ENCODE measurements around the gene ORC4. TPM values are rescaled to one million over a fixed set of nuclear protein-coding genes. Genes with fewer than 3 reads are reported as not detected.

ORC4 gene
- total and polyA plus RNA-seq, 2 donors (not counting 3 experiments of a cell fraction or from before 2014, with no cell fraction given): 25.2 to 27.0 TPM

GRCh38 chr2:147886136-147886535 is 134.4 kb downstream of the ORC4 start:
- H3K36me3 ChIP-seq (ENCODE audit: control insufficient read depth in 2 of 2, extremely low read depth in 1 of 2, insufficient read depth in 2 of 2, low read length in 2 of 2): no peaks in the 10 kb centered on the region
- no peaks in the 10 kb centered on the region for H3K27me3 ChIP-seq (ENCODE audit: control insufficient read depth in 2 of 2, insufficient read depth in 2 of 2, low read length in 2 of 2)
- no TSS peak for BruUV-seq (replicated peaks)
- no peaks in the 10 kb centered on the region for H4K20me1 ChIP-seq (replicated peaks; ENCODE audit: control insufficient read depth, extremely low read depth, insufficient read depth, low read length)
- intact Hi-C loops (cut with micrococcal nuclease) (no loop called here), dilution Hi-C loops (cut with MboI; ENCODE audit: extremely low pct_ligation_motif_present, low sequenced_read_pairs) (no loop called here)
- FAIRE-seq: no peak
- no peak overlapping the region for H3K4me2 ChIP-seq (ENCODE audit: insufficient read depth, low read length)
- DNase-seq (ENCODE audit: low read depth, low spot score): no peak
- POLR2A ChIA-PET: no interaction called here
- no peak overlapping the region for H3K9ac ChIP-seq (replicated peaks; ENCODE audit: extremely low read depth, insufficient read depth, low read length)
- peaks cover 3% of the 10 kb centered on the region for H3K79me2 ChIP-seq (ENCODE audit: control insufficient read depth, insufficient read depth, low read length)
- no peak overlapping the region for H3K27ac ChIP-seq (ENCODE audit: insufficient read depth, low read depth, low read length)
- no peaks in the 10 kb centered on the region for H3K9me1 ChIP-seq (replicated peaks; ENCODE audit: control insufficient read depth, extremely low read depth, insufficient read depth, low read length)
- H3K4me3 ChIP-seq (replicated peaks in 1 of 3; ENCODE audit: insufficient read depth in 1 of 3, low read depth in 1 of 3, low read length in 3 of 3): no peak overlapping the region
- CTCF ChIA-PET: interaction anchor here (1.0 kb wide), 1 partner anchor 40 kb away, joined by 3 read pairs; no protein-coding TSS in a partner anchor
- H2AFZ ChIP-seq (ENCODE audit: low read depth, low read length): no peak overlapping the region
- no peaks in the 10 kb centered on the region for H3K4me1 ChIP-seq (ENCODE audit: control insufficient read depth, extremely low read depth, insufficient read depth, low read length)
- no peak for TF ChIP-seq EZH2 (IDR thresholded peaks at IDR 0.05; ENCODE audit: borderline replicate concordance, low read depth, low read length, severe bottlenecking)
- TF ChIP-seq GATA2 (IDR thresholded peaks at IDR 0.05; ENCODE audit: insufficient read depth, insufficient read length, low read depth, low read length): no peak
- no peak for TF ChIP-seq JUN (IDR thresholded peaks at IDR 0.05; ENCODE audit: borderline replicate concordance, insufficient read depth, insufficient read length, low read depth)
- TF ChIP-seq FOS (IDR thresholded peaks at IDR 0.05; ENCODE audit: borderline replicate concordance, insufficient read depth, low read length): no peak
- TF ChIP-seq MYC (IDR thresholded peaks at IDR 0.05; ENCODE audit: low read depth, low read length): no peak
- no peak for TF ChIP-seq CTCF (IDR thresholded peaks at IDR 0.05; ENCODE audit: extremely low read depth in 1 of 2, insufficient read depth in 1 of 2, low read depth in 1 of 2, low read length in 2 of 2)
- no peak for TF ChIP-seq POLR2A (IDR thresholded peaks at IDR 0.05; ENCODE audit: low read depth, low read length)
- TF ChIP-seq POLR2AphosphoS5 (IDR thresholded peaks at IDR 0.05; ENCODE audit: insufficient read depth, low read depth, low read length): no peak
- no peak for TF ChIP-seq MAX (IDR thresholded peaks at IDR 0.05; ENCODE audit: insufficient read depth, insufficient read length)
- H3K9me3 ChIP-seq (replicated peaks; ENCODE audit: control insufficient read depth, insufficient read depth, low read length): no peaks in the 10 kb centered on the region

All from endothelial cell of umbilical vein (primary cell).